Caki2 (cell line): ENCODE measurements around the gene LYPD6. TPM values are rescaled to one million over a fixed set of nuclear protein-coding genes. Genes with fewer than 3 reads are reported as not detected.

Experiments
- DNase-seq: peaks from one replicate; pipeline ENCODE4 v3.0.0-alpha.2; 2015; ENCODE audit warnings: low read depth
- in situ Hi-C: cut with HindIII; loops from 2 replicates; pipeline ENCODE4 v1.10.0; 2016; ENCODE audit warnings: low sequenced_read_pairs, low pct_unique_long_range_greater_than_20kb, mixed read lengths
- total RNA-seq: library from RNA; depleted of rRNA; stranded (reverse); fragments of >200 nt; shearing (Covaris generic); gene quantifications from 2 replicates; pipeline ENCODE4 v1.2.3, GENCODE V29; 2014; ENCODE audit warnings: low replicate concordance

Gene LYPD6
- total RNA-seq, 1 experiment from 2014 or later = 12.2 TPM

- no peak for DNase-seq
These were observed 57.9 kb downstream of the LYPD6 start for GRCh38 chr2:149388120-149388816.

GRCh38 chr2:149389506-149390167 is 59.2 kb downstream of the LYPD6 start:
- no peak for DNase-seq
- in situ Hi-C loops = no loop called here

More at GRCh38 chr2:149388120-149388816, 57.9 kb downstream of the LYPD6 start:
- in situ Hi-C loops = no loop called here

GRCh38 chr2:149393614-149394013 is 63.2 kb downstream of the LYPD6 start:
- in situ Hi-C loops = no loop called here

GRCh38 chr2:149394864-149395263 is 64.5 kb downstream of the LYPD6 start:
- DNase-seq = no peak
- in situ Hi-C loops = no loop called here

More at GRCh38 chr2:149393614-149394013, 63.2 kb downstream of the LYPD6 start:
- DNase-seq = no peak

GRCh38 chr2:149399934-149400615 is 69.7 kb downstream of the LYPD6 start:
- no peak for DNase-seq

GRCh38 chr2:149400997-149401396 is 70.6 kb downstream of the LYPD6 start:
- in situ Hi-C loops = no loop called here
- no peak for DNase-seq

More at GRCh38 chr2:149399934-149400615, 69.7 kb downstream of the LYPD6 start:
- in situ Hi-C loops = no loop called here

GRCh38 chr2:149409506-149409905 is 79.1 kb downstream of the LYPD6 start:
- in situ Hi-C loops = no loop called here
- no peak for DNase-seq

GRCh38 chr2:149410701-149411484 is 80.5 kb downstream of the LYPD6 start:
- no peak for DNase-seq
- in situ Hi-C loops = no loop called here

- DNase-seq = no peak
- in situ Hi-C loops = no loop called here
These were observed 83.1 kb downstream of the LYPD6 start for GRCh38 chr2:149413487-149413886.

GRCh38 chr2:149415086-149415485 is 84.7 kb downstream of the LYPD6 start:
- DNase-seq = no peak
- in situ Hi-C loops = no loop called here

- no peak for DNase-seq
- in situ Hi-C loops = no loop called here
These were observed 87.7 kb downstream of the LYPD6 start for GRCh38 chr2:149418065-149418464.

- no peak for DNase-seq
- in situ Hi-C loops = no loop called here
These were observed 89.9 kb downstream of the LYPD6 start for GRCh38 chr2:149420053-149420963.

- DNase-seq = no peak
- in situ Hi-C loops = no loop called here
These were observed 91.4 kb downstream of the LYPD6 start for GRCh38 chr2:149421791-149422190.

GRCh38 chr2:149422337-149422990 is 92.1 kb downstream of the LYPD6 start:
- peak; percentile 87 for DNase-seq

GRCh38 chr2:149422991-149423338 is 92.6 kb downstream of the LYPD6 start:
- no peak for DNase-seq
- in situ Hi-C loops = no loop called here

More at GRCh38 chr2:149422337-149422990, 92.1 kb downstream of the LYPD6 start:
- in situ Hi-C loops = no loop called here

GRCh38 chr2:149423630-149424029 is 93.2 kb downstream of the LYPD6 start:
- no peak for DNase-seq
- in situ Hi-C loops = no loop called here

- in situ Hi-C loops = no loop called here
- no peak for DNase-seq
These were observed 97.0 kb downstream of the LYPD6 start for GRCh38 chr2:149427387-149427786.
